Kidney capillary endothelial cell (primary cell): ENCODE data around the gene SLC44A1.

Experiments used
- DNase-seq: peaks from one replicate; pipeline ENCODE4 v3.0.0-alpha.2; 2018; ENCODE audit warnings: low spot score

The SLC44A1 gene

GRCh38 chr9:105431424-105432246 is 187.2 kb downstream of the SLC44A1 start:
- no peak for DNase-seq

DNA sequence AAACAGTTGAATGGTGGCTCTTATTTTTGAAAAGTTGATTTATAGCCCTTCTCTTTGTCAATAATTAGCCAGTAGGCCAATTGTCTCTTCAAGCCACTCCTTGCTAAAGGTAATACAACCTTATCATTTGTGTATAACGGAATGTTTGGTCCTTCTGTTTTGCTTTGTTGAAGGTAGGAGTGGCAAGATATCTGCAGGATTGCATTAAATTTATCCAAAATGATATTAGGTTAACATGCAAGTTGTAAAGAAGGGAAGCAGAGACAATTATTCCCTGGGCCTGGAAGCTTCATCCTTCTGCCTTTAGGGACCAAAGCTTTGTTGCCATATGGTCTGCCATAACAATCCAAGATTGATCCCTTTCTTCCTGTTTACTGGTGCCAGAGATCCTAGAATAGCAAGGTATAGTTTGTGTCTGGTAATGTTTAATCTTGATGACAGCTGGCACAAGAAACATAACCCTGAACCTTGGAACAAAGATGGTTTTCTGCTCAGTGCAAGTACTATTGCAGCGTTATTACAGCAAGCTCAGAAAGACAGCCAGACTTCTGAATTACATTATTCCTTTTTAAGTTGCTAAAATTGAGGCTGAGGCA is 187.9 kb downstream of the SLC44A1 start:
- DNase-seq = no peak

DNA sequence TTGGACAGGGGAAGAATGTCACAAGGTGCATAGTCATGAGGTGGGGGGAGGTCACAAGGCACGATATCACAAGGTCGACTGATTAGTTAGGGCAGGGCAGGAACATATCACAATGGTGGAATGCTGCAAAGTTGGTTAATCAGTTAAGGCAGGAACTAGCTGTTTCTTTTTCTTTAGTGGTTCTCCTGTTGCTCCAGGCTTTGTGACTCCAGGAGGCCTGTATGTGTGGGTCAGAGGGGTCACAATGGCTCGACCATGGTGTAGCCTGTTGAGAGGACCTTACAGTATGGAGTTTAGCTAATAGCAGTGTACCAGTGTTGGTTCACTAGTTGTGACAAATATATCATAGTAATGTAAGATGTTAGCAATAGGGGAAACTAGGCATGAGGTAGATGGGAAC is 191.0 kb downstream of the SLC44A1 start:
- no peak for DNase-seq

GRCh38 chr9:105436783-105437182 is 192.3 kb downstream of the SLC44A1 start:
- DNase-seq = no peak

- no peak for DNase-seq
Measured at GRCh38 chr9:105437704-105438103, 193.3 kb downstream of the SLC44A1 start.

DNA sequence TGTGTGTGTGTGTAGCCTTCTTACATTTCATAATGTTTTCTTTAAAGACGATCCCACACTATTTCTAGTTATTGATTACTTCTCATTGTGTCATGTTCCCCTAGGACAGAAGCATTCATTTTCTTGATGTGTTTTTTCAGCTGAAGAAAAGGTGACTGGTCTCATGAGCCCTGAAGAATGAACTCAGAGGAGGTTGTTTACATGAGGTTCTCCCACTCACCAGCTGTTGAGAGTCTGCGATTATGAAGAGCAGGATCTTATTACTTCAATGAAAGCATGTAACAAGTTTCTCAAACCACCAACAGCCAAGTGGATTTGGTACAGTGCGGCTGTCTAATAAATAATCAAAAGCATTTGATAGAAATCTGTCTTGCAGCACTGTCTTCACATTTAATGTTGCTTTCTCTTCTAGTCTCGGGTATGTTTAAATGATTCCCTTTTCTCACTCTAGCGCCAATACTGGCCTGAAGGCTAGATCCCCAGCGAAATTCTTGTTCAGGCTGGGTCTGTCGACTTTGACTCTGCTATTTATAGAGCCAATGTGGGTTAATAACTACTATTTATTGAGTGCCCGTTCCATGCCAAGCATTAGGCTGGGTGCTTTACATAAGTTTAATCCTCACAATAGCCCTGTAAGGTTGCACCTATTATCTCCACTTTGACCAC is 193.8 kb downstream of the SLC44A1 start:
- DNase-seq = no peak

- DNase-seq = no peak
Measured at GRCh38 chr9:105439428-105439827, 195.0 kb downstream of the SLC44A1 start.

- DNase-seq = no peak
Measured at GRCh38 chr9:105441616-105442160, 197.2 kb downstream of the SLC44A1 start.

GRCh38 chr9:105443121-105443520 is 198.7 kb downstream of the SLC44A1 start:
- DNase-seq = no peak

GRCh38 chr9:105444130-105444529 is 199.7 kb downstream of the SLC44A1 start:
- no peak for DNase-seq

GRCh38 chr9:105445203-105445881 is 200.9 kb downstream of the SLC44A1 start:
- DNase-seq = no peak

DNA sequence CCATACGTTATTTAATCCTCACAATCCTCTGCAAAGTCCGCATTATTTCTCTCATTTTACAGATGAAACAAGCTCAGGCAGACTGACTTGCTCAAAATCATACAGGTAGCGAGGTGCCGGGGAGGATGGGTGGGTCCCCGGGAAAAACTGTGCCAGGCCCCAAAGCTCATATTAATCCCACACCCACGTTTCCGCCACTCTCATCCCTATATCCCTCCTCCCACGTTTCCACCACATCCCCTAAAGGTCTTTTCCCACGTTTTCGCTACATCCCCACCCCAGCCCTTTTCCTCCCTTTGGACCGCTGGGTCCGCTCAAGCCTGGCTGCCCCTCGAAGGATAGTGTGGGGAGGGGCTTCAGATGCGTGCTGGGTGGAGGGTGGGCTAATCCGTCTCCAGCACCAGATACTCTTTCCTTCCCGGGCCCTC is 202.9 kb downstream of the SLC44A1 start:
- no peak for DNase-seq

DNA sequence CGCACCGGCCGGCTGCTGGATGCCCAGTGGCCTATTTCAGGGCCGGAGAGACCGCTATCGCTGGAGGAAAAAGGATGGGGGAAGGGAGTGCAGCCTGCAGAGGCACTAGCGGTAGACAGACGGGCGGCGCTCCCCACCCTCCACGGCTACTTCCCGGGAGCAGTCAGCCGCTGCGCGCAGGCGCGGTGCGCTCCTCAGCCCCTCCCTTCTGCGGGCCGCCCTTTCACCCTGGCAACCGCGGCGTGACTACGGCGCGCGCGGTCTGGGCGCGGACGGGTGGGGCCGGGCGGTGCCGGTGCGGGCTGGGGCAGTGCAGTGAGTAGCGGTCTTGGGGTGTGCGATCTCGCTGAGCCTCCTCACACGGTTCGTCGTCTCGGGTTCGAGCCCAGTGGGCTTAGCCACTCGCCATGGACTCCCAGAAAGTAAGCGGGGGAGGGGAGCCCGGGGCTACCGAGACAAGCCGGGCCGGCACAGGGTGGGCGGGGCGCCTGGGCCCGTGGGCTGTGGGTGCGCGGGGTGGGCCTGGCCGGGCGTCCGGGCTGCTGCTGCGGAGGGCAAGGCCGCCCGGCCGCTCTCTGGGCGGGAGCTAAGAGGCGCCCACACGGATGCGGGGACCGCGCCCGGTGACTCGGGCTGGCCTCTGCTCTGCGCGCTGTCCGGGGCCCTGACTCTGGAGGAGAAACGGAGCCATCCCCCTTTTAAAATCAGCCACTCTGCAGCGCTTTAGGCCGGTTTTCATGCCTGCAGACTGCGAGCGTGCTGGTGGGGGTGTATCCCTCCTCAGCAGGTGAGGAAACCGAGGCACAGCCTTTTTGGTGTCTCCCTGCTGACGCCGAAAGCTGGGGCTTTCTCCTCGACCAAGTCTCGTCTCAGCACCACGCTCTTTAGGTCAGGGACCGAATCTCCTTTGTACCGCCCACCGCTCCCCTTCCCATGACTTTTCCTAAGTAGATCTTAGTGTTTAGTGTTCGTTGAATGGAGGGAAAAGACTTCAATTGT is 203.7 kb downstream of the SLC44A1 start, which contains the start of gene FSD1L:
Gene FSD1L (plus strand): TSS at position 221 of the 999 bp plus-strand sequence. CDS start 187 bp downstream, at position 408.
- DNase-seq = peak; percentile 85

DNA sequence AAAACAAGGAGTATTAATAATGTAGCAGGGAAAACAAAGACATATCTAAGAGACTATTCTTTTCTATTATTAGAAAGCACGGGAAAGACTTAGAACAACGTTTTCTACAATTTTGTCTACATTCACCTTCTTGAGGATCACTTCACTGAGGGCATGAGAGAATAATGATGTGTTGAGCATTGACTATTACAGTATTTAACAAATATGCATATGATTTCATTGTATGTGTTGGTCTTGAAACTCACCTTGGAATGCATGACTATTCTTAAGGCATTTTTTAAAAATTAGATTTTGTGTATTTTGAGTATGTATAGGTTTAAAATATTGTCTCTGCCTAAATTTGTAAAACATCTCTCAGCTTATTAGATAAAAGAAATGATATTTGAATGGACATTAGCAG is 204.6 kb downstream of the SLC44A1 start:
- DNase-seq = no peak

- no peak for DNase-seq
Measured at GRCh38 chr9:105452185-105452584, 207.7 kb downstream of the SLC44A1 start.

GRCh38 chr9:105455836-105456475 is 211.5 kb downstream of the SLC44A1 start:
- no peak for DNase-seq

DNA sequence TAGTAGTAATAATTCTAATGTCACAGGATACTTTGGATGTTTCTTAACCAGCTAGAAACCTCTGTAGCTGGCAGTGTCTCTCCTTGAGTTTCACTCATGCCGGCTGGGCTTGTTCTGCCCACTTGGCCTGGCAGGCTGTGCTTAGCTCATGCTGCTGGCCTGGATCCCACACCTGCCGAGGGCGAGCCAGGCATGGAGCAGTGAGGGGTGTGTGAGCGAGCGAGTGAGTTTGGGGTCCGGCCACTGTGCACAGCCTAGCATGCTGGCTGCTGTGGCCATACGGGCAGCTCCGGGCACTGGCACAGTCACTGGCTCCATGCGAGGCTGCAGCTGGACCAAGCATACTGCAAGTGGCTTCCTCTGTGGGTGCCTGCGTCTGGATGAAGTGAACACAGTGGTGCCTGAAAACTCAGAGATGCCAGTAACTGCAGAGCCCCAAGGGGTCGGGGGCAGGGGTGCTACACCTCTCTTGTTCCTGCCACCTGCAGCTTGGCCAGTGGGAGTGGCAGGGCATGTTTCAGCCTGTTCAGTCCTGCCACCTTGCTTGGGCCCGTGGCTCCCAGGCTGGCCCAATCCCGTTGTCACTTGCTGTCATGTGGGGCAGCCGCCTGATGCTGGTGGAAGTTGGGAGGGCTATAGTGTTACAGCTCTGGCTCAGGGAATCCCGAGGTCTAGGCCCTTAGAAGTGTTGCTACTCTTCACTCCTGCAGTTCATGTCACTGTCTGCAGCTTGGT is 213.3 kb downstream of the SLC44A1 start:
- DNase-seq = no peak

DNA sequence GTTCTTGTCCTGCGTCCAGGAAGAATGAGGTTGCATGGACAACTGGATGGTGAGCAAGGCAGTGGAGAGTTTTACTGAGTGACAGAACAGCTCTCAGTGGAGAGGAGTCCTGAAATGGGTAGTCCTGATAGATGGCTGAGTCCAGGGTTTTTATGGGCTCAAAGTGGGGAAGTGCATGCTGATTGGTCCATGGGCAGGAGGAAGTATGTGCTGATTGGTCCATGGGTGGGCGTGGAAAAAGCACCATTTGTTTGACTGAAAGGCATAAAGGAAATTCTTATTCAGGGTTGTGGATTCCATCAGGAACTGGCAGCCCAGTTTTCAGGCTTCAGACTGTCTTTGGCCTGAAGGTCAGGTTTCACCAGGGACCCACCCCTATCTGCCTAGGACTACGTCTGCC is 214.0 kb downstream of the SLC44A1 start:
- DNase-seq = no peak

- DNase-seq = no peak
Measured at GRCh38 chr9:105459336-105459735, 214.9 kb downstream of the SLC44A1 start.
